Measurements from ENCODE around the gene WSB1. TPM values are rescaled to one million over a fixed set of nuclear protein-coding genes. Genes with fewer than 3 reads are reported as not detected.

The WSB1 gene
- polyA plus RNA-seq, 1 of the 3 experiments (the other 2 are of a cell fraction), result 261 TPM

- TF ChIP-seq REST (IDR thresholded peaks at IDR 0.05; ENCODE audit: low read depth, low read length) (peak; percentile 64; the same call in 1 of the 2 replicates), NRF1 (IDR thresholded peaks at IDR 0.05; ENCODE audit: low read depth, low read length) (peak; percentile 79), EP300 (IDR thresholded peaks at IDR 0.05; ENCODE audit: borderline replicate concordance in 1 of 2, low read depth in 1 of 2, low read length in 1 of 2) (peak in 1 of 2 experiments; percentile 74; a peak in 1 of 4 replicates), FOSL2 (IDR thresholded peaks at IDR 0.05; ENCODE audit: borderline replicate concordance, low read depth) (peak; percentile 95), YY1 (IDR thresholded peaks at IDR 0.05; ENCODE audit: low read depth) (peak; percentile 76), RFX5 (IDR thresholded peaks at IDR 0.05; ENCODE audit: low read length) (no peak), IRF3 (IDR thresholded peaks at IDR 0.05; ENCODE audit: low read depth, low read length) (no peak), NFIC (IDR thresholded peaks at IDR 0.05; ENCODE audit: borderline replicate concordance) (peak; percentile 48; the same call in 1 of the 2 replicates)
Measured at GRCh38 chr17:27353461-27354050, 59.6 kb downstream of the WSB1 start (continued).

- whole genome bisulfite sequencing (ENCODE audit: low lambda C conversion rate), result 22% methylated on average over 10 of the region's 19 CpGs
- Histone ChIP-seq H3K4me3 (ENCODE audit: low read depth in 2 of 2, low read length in 1 of 2) (peak overlapping the region; percentile 65 to 82; a peak in 3 of 4 replicates), H3F3A (replicated peaks; ENCODE audit: insufficient read depth) (peaks cover 5% of the 10 kb centered on the region), H3K4me1 (ENCODE audit: control insufficient read depth in 1 of 2, insufficient read depth in 2 of 2, low read depth in 1 of 2, low read length in 1 of 2) (peaks cover 0 to 11% of the 10 kb centered on the region in 2 experiments; a peak in 1 of 4 replicates), H3K36me3 (replicated peaks in 1 of 2; ENCODE audit: control insufficient read depth in 1 of 2, insufficient read depth in 2 of 2, low read length in 1 of 2) (peaks cover 0 to 8% of the 10 kb centered on the region in 2 experiments), H3K4me2 (peak overlapping the region; percentile 92), H3K27me3 (ENCODE audit: insufficient read depth) (no peaks in the 10 kb centered on the region), H4K20me1 (ENCODE audit: insufficient read depth) (no peaks in the 10 kb centered on the region), H3K79me2 (ENCODE audit: insufficient read depth) (peaks cover 10% of the 10 kb centered on the region; the same call in 1 of the 2 replicates), H2AFZ (ENCODE audit: low read depth) (peak overlapping the region; percentile 82), H3K27ac (ENCODE audit: low read depth in 2 of 2, low read length in 1 of 2) (peak overlapping the region; percentile 26 to 40; a peak in 1 of 4 replicates), H3K9me2 (no peaks in the 10 kb centered on the region), H3K9me3 (no peaks in the 10 kb centered on the region), H3K9ac (peak overlapping the region; percentile 43; the same call in 1 of the 2 replicates)
- ChIA-PET CTCF (interaction anchor here (0.6 to 7.3 kb wide), 42 partner anchors 9 to 403 kb away, joined by 3 to 98 read pairs (median 4); partner anchors contain the start of gene KSR1), POLR2A (interaction anchor here (0.8 to 1.8 kb wide), 2 partner anchors 102 to 246 kb away, joined by 3 to 5 read pairs; partner anchors contain the start of gene KSR1)
- no peak for DNase-seq
- TF ChIP-seq RCOR1 (IDR thresholded peaks at IDR 0.05; ENCODE audit: low read length) (no peak), SIN3A (IDR thresholded peaks at IDR 0.05; ENCODE audit: borderline replicate concordance, low read depth, low read length) (no peak), CHD2 (IDR thresholded peaks at IDR 0.05; ENCODE audit: low read length, partially characterized antibody) (no peak), GABPA (IDR thresholded peaks at IDR 0.05; ENCODE audit: low read depth) (no peak), EZH2phosphoT487 (IDR thresholded peaks at IDR 0.05; ENCODE audit: borderline replicate concordance, low read depth) (no peak), TAF1 (IDR thresholded peaks at IDR 0.05; ENCODE audit: borderline replicate concordance, low read depth, low read length) (no peak), MAX (IDR thresholded peaks at IDR 0.05; ENCODE audit: low read depth) (no peak), RAD21 (IDR thresholded peaks at IDR 0.05; ENCODE audit: low read length) (no peak), FOXJ3 (CRISPR knock-in tag; IDR thresholded peaks at IDR 0.05) (no peak), RXRA (IDR thresholded peaks at IDR 0.05; ENCODE audit: borderline replicate concordance, low read depth) (no peak), PBX3 (IDR thresholded peaks at IDR 0.05) (no peak), GATA2 (CRISPR knock-in tag; IDR thresholded peaks at IDR 0.05) (no peak), NFIC (IDR thresholded peaks at IDR 0.05; ENCODE audit: borderline replicate concordance) (no peak; the same call in 1 of the 2 replicates), USF2 (IDR thresholded peaks at IDR 0.05; ENCODE audit: borderline replicate concordance, low read depth, low read length) (no peak), USF1 (IDR thresholded peaks at IDR 0.05; ENCODE audit: borderline replicate concordance, low read depth) (no peak), SMC3 (IDR thresholded peaks at IDR 0.05; ENCODE audit: low read depth, low read length) (no peak), RFX5 (IDR thresholded peaks at IDR 0.05; ENCODE audit: low read length) (no peak)
Measured at GRCh38 chr17:27354051-27354490, 60.2 kb downstream of the WSB1 start.
